OCI-LY1 (cell line): ENCODE data around the gene BST1.

ENCODE experiments used
- CTCF ChIP-seq: fragments of 200-600 bp; sonication (generic), shearing (Covaris generic); IDR thresholded peaks from 2 replicates; pipeline ENCODE4 v1.5.1; 2017; ENCODE audit warnings: mild to moderate bottlenecking, antibody characterized with exemption, low read length, moderate library complexity, mixed read lengths
- EZH2 ChIP-seq: fragments of 200-600 bp; sonication (generic), shearing (Covaris generic); IDR thresholded peaks from 2 replicates; pipeline ENCODE4 v1.8.0; 2017; ENCODE audit warnings: borderline replicate concordance, mixed run types, mild to moderate bottlenecking, antibody characterized with exemption, low read length, moderate library complexity, mixed read lengths

DNA sequence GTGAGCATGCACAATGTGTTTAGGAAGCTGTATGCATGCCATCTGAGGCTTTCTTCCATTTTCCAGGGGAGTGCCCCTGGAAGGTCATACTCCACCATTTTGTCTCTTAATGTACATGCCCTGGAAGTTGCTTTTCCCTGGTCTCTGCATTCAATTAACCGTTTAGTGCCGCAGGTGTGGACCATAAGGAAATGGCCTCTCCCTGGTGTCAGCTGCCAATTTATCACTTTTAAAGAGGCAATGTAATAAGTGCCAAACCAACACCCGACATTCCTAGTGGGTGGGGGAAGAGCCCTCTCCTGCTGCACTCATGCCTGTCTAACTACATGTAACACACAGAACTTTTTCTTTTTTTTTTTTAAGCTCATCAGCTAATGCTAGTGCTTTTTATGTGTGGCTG is 7.1 kb upstream of the BST1 start:
- TF ChIP-seq CTCF (no peak), EZH2 (no peak)
